Stimulated activated CD4-positive, alpha-beta T cell treated with anti-CD3 and anti-CD28 coated beads, Interleukin-4, amount 100 ng/mL, for 24 hours (primary cell): Measurements from ENCODE around the gene GID8.
"Not testable (repeated sequence)": the region's sequence is repeated elsewhere in the genome, so short reads cannot be mapped to it uniquely, and the experiment has no call there.

Experiments used
- DNase-seq: peaks from one replicate; pipeline ENCODE4 v3.0.0-alpha.2; 2020

The GID8 gene

GRCh38 chr20:62923059-62923668, 14.8 kb upstream of the GID8 start:
- not testable (repeated sequence) for DNase-seq

GRCh38 chr20:62923669-62924441, 14.1 kb upstream of the GID8 start:
- DNase-seq = no peak

- no peak for DNase-seq
Measured at GRCh38 chr20:62924442-62925075, 13.4 kb upstream of the GID8 start.

- no peak for DNase-seq
Measured at GRCh38 chr20:62925076-62925419, 12.9 kb upstream of the GID8 start.

GRCh38 chr20:62925420-62926228, 12.3 kb upstream of the GID8 start:
- peak; percentile 49 for DNase-seq

GRCh38 chr20:62926229-62927127, 11.5 kb upstream of the GID8 start, which contains the start of gene DIDO1:
Gene DIDO1 (minus strand): TSS chr20:62926505.
- peak; percentile 91 for DNase-seq

- no peak for DNase-seq
Measured at GRCh38 chr20:62927128-62927705, 10.7 kb upstream of the GID8 start.

GRCh38 chr20:62928246-62928939, 9.6 kb upstream of the GID8 start:
- DNase-seq = no peak

GRCh38 chr20:62929051-62929538, 8.9 kb upstream of the GID8 start:
- peak; percentile 56 for DNase-seq

- DNase-seq = no peak
Measured at GRCh38 chr20:62931464-62931863, 6.5 kb upstream of the GID8 start.

GRCh38 chr20:62933966-62934365, 4.0 kb upstream of the GID8 start:
- no peak for DNase-seq

- DNase-seq = no peak
Measured at GRCh38 chr20:62935204-62935967, 2.6 kb upstream of the GID8 start.

GRCh38 chr20:62935968-62936585, 1.9 kb upstream of the GID8 start:
- no peak for DNase-seq

GRCh38 chr20:62937268-62938104, 461 bp upstream of the GID8 start:
- peak; percentile 97 for DNase-seq

- DNase-seq = no peak
Measured at GRCh38 chr20:62940875-62941274, 2.9 kb downstream of the GID8 start.

- DNase-seq = no peak
Measured at GRCh38 chr20:62941792-62942191, 3.8 kb downstream of the GID8 start.

- no peak for DNase-seq
Measured at GRCh38 chr20:62942456-62942855, 4.5 kb downstream of the GID8 start.

GRCh38 chr20:62943396-62943795, 5.4 kb downstream of the GID8 start:
- no peak for DNase-seq

- no peak for DNase-seq
Measured at GRCh38 chr20:62944184-62944583, 6.2 kb downstream of the GID8 start.
